Effector memory CD8-positive, alpha-beta T cell (primary cell): ENCODE measurements around the gene PRXL2A.
"Not testable (repeated sequence)": the region's sequence is repeated elsewhere in the genome, so short reads cannot be mapped to it uniquely, and the experiment has no call there.

Source experiments
- ATAC-seq: fragments of 150-1000 bp; cut with Tn5 transposase; replicated peaks from 2 replicates; pipeline ENCODE4 v1.10.0; 2021; ENCODE audit warnings: mild to moderate bottlenecking, moderate library complexity
- DNase-seq, 3 experiments: peaks; one replicate each; pipeline ENCODE4 v3.0.0; 2021
- H3K27ac Mint-ChIP-seq, 2 donors: one replicate each; pipeline ENCODE4 v1.8.0; 2022; ENCODE audit warnings: mild to moderate bottlenecking in 2 of 2, mixed read lengths in 2 of 2, moderate library complexity in 2 of 2
- H3K27me3 Mint-ChIP-seq, 2 donors: one replicate each; pipeline ENCODE4 v1.8.0; 2022; ENCODE audit warnings: mixed read lengths in 2 of 2
- H3K36me3 Mint-ChIP-seq: one replicate; pipeline ENCODE4 v1.8.0; 2022; ENCODE audit warnings: mild to moderate bottlenecking, moderate library complexity, mixed read lengths; ENCODE audit not compliant: insufficient read depth
- H3K4me1 Mint-ChIP-seq, 2 donors: one replicate each; pipeline ENCODE4 v1.8.0; 2022; ENCODE audit warnings: low read depth in 2 of 2, mixed read lengths in 2 of 2
- H3K4me3 Mint-ChIP-seq, 2 donors: one replicate each; pipeline ENCODE4 v1.8.0; 2022; ENCODE audit warnings: mild to moderate bottlenecking in 2 of 2, mixed read lengths in 2 of 2, moderate library complexity in 2 of 2
- H3K9me3 Mint-ChIP-seq, 2 donors: one replicate each; pipeline ENCODE4 v1.8.0; 2022; ENCODE audit warnings: mixed read lengths in 2 of 2

PRXL2A gene

GRCh38 chr10:80415734-80416478 is 7.6 kb downstream of the PRXL2A start:
- no peaks in the 10 kb centered on the region for H3K36me3 Mint-ChIP-seq
- no peaks in the 10 kb centered on the region for H3K9me3 Mint-ChIP-seq
- no peak for DNase-seq
- H3K4me3 Mint-ChIP-seq = no peak overlapping the region
- no peaks in the 10 kb centered on the region for H3K4me1 Mint-ChIP-seq
- H3K27me3 Mint-ChIP-seq = peaks cover 0 to 5% of the 10 kb centered on the region in 2 donors
- no peak overlapping the region for H3K27ac Mint-ChIP-seq
- no peak for ATAC-seq

DNA sequence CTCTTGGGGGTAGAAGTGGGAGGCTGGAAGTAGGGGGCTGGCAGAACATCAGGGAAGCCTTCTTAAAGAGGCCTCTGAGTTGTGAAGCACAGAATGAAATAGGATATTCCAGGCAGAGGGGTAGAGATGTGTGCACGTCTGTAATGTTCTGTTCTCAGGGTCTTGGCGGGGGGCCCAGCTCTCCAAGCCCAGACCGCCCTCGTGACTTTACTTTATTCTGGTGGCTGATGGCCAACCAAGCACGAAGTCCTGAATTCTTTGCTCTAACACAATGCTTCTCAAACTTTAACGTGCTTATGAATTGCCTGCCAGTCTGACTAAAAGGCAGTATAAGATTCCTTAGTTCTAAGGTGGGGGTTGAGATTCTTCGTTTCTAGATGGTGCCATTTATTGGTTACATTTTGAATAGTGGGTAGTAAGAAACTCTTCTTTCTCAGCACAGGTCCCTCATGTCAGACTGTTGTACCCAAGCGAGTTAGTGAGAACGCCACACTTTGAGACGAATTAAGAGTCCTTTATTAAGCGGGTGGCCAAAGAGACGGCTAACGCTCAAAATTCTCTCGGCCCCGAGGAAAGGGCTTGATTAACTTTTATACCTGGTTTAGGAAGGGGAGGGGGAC is 8.2 kb downstream of the PRXL2A start:
- peaks cover 0 to 5% of the 10 kb centered on the region in 2 donors for H3K27me3 Mint-ChIP-seq
- H3K4me1 Mint-ChIP-seq = no peaks in the 10 kb centered on the region
- no peak overlapping the region for H3K4me3 Mint-ChIP-seq
- no peak overlapping the region for H3K27ac Mint-ChIP-seq
- no peaks in the 10 kb centered on the region for H3K36me3 Mint-ChIP-seq
- H3K9me3 Mint-ChIP-seq = no peaks in the 10 kb centered on the region
- ATAC-seq (no peak), DNase-seq (no peak)

- not testable (repeated sequence) for H3K9me3 Mint-ChIP-seq, H3K4me3 Mint-ChIP-seq, H3K27ac Mint-ChIP-seq, DNase-seq, H3K27me3 Mint-ChIP-seq, ATAC-seq, H3K36me3 Mint-ChIP-seq, H3K4me1 Mint-ChIP-seq
These were observed 8.9 kb downstream of the PRXL2A start for GRCh38 chr10:80417256-80417655.

DNA sequence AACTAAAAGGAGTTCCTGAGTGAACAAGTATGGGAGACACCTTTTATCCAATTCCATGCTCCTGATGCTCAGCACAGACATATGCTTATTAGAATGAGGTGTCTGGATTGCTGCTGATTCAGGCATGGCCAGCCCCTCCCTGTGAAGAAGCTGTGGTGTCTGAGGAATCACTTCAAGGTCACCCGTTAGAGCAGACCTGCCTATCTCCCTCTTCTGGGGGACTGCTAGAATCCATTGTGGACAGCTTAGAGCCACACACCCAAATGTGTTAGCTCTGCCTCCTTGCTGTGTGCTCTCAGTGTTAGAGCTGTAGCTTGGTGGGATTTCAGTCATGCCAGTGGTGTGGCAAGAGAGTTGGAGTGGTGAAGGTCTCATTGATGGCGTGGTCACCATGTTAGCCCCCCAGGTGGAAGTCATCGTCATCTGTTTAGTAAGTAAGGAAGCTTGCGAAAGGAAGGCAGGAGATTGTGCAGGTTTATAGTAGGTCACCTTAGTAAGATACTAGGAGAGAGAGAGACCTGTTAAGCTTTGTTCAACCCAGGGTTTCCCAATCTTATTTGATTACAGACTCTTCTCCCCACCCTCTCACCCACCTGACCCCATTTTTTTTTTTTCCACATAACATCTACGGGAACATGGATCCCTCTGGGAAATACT is 12.8 kb downstream of the PRXL2A start:
- H3K36me3 Mint-ChIP-seq = no peaks in the 10 kb centered on the region
- no peaks in the 10 kb centered on the region for H3K4me1 Mint-ChIP-seq
- H3K27ac Mint-ChIP-seq = no peak overlapping the region
- H3K27me3 Mint-ChIP-seq = peaks cover 0 to 5% of the 10 kb centered on the region in 2 donors
- no peaks in the 10 kb centered on the region for H3K9me3 Mint-ChIP-seq
- DNase-seq (no peak), ATAC-seq (no peak)
- H3K4me3 Mint-ChIP-seq = no peak overlapping the region

GRCh38 chr10:80421707-80422536 is 13.6 kb downstream of the PRXL2A start:
- DNase-seq (no peak), ATAC-seq (no peak)
- Mint-ChIP-seq H3K27me3 (peaks cover 0 to 5% of the 10 kb centered on the region in 2 donors), H3K4me3 (no peak overlapping the region), H3K36me3 (no peaks in the 10 kb centered on the region), H3K27ac (no peak overlapping the region), H3K4me1 (no peaks in the 10 kb centered on the region), H3K9me3 (no peaks in the 10 kb centered on the region)

DNA sequence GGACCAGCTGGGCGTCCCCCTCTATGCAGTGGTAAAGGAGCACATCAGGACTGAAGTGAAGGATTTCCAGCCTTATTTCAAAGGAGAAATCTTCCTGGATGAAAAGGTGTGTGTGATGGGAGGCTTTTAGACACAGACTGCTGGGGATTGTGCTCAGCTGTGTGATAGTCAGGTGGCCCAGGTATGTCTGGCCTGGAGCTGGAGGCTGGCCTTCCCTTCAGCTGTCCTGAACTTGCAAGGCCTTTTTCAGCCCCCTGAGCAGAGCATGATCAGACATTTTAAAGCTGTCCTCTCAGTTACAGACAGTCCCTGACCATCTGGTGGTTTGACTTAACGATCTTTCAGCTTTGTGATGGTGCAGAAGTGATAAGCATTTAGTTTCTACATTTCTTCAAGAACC is 17.6 kb downstream of the PRXL2A start:
- Mint-ChIP-seq H3K9me3 (no peaks in the 10 kb centered on the region), H3K36me3 (no peaks in the 10 kb centered on the region), H3K27ac (no peak overlapping the region), H3K4me1 (peaks cover 0 to 3% of the 10 kb centered on the region in 2 donors), H3K27me3 (no peaks in the 10 kb centered on the region), H3K4me3 (no peak overlapping the region)
- ATAC-seq (no peak), DNase-seq (no peak)

GRCh38 chr10:80427541-80427940 is 19.2 kb downstream of the PRXL2A start:
- no peaks in the 10 kb centered on the region for H3K9me3 Mint-ChIP-seq
- H3K36me3 Mint-ChIP-seq = no peaks in the 10 kb centered on the region
- H3K27ac Mint-ChIP-seq = no peak overlapping the region
- DNase-seq (no peak), ATAC-seq (no peak)
- peaks cover 0 to 3% of the 10 kb centered on the region in 2 donors for H3K4me1 Mint-ChIP-seq
- no peaks in the 10 kb centered on the region for H3K27me3 Mint-ChIP-seq
- no peak overlapping the region for H3K4me3 Mint-ChIP-seq

- no peak for DNase-seq
- H3K9me3 Mint-ChIP-seq = no peaks in the 10 kb centered on the region
- H3K27me3 Mint-ChIP-seq = no peaks in the 10 kb centered on the region
- peaks cover 0 to 3% of the 10 kb centered on the region in 2 donors for H3K4me1 Mint-ChIP-seq
- no peak for ATAC-seq
- no peak overlapping the region for H3K4me3 Mint-ChIP-seq
- H3K36me3 Mint-ChIP-seq = no peaks in the 10 kb centered on the region
- H3K27ac Mint-ChIP-seq = no peak overlapping the region
These were observed 21.2 kb downstream of the PRXL2A start for GRCh38 chr10:80429521-80429973.

GRCh38 chr10:80433134-80433533 is 24.8 kb downstream of the PRXL2A start:
- no peak for ATAC-seq
- peaks cover 12 to 19% of the 10 kb centered on the region in 2 donors for H3K27me3 Mint-ChIP-seq
- no peak overlapping the region for H3K27ac Mint-ChIP-seq
- H3K9me3 Mint-ChIP-seq = no peaks in the 10 kb centered on the region
- no peaks in the 10 kb centered on the region for H3K36me3 Mint-ChIP-seq
- H3K4me3 Mint-ChIP-seq = no peak overlapping the region
- H3K4me1 Mint-ChIP-seq = peaks cover 0 to 3% of the 10 kb centered on the region in 2 donors
- no peak for DNase-seq

GRCh38 chr10:80436446-80437098 is 28.2 kb downstream of the PRXL2A start:
- peak overlapping the region in 1 of 2 donors; percentile 14 for H3K27ac Mint-ChIP-seq
- no peaks in the 10 kb centered on the region for H3K4me1 Mint-ChIP-seq
- H3K36me3 Mint-ChIP-seq = no peaks in the 10 kb centered on the region
- DNase-seq (no peak), ATAC-seq (no peak)
- H3K27me3 Mint-ChIP-seq = peaks cover 14 to 27% of the 10 kb centered on the region in 2 donors
- H3K4me3 Mint-ChIP-seq = no peak overlapping the region
- H3K9me3 Mint-ChIP-seq = no peaks in the 10 kb centered on the region

GRCh38 chr10:80437227-80437626 is 28.9 kb downstream of the PRXL2A start:
- Mint-ChIP-seq H3K4me3 (no peak overlapping the region), H3K36me3 (no peaks in the 10 kb centered on the region)

GRCh38 chr10:80441831-80442230 is 33.5 kb downstream of the PRXL2A start:
- Mint-ChIP-seq H3K27me3 (peaks cover 14 to 21% of the 10 kb centered on the region in 2 donors), H3K4me1 (peaks cover 14 to 18% of the 10 kb centered on the region in 2 donors), H3K9me3 (no peaks in the 10 kb centered on the region), H3K27ac (no peak overlapping the region), H3K4me3 (no peak overlapping the region), H3K36me3 (peaks cover 5% of the 10 kb centered on the region)
- DNase-seq (no peak), ATAC-seq (no peak)

More at GRCh38 chr10:80437227-80437626, 28.9 kb downstream of the PRXL2A start:
- ATAC-seq = no peak
- no peaks in the 10 kb centered on the region for H3K9me3 Mint-ChIP-seq
- H3K27ac Mint-ChIP-seq = peak overlapping the region in 1 of 2 donors; percentile 14
- no peaks in the 10 kb centered on the region for H3K4me1 Mint-ChIP-seq
- peaks cover 14 to 27% of the 10 kb centered on the region in 2 donors for H3K27me3 Mint-ChIP-seq
- DNase-seq = no peak

DNA sequence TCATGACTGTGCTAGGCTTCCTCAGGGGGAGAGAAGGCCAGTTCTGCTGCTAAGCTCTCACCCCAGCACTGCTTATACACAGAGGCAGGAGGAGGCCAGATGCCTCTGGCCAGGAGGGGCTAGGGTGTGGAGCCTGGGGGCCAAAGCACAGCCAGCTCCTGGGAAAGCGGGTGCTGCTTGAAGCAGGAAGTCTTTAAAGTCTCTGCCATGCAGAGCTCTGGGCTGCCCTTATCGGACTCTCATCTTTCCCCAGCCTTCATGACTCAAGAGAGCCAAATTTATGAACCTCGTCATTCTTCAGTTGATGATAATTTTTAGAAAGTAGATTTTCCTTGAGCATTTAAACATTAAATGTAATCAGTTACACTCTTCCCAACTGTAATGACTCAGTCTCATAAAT is 34.5 kb downstream of the PRXL2A start:
- DNase-seq (no peak), ATAC-seq (no peak)
- H3K36me3 Mint-ChIP-seq = peaks cover 5% of the 10 kb centered on the region
- peaks cover 4 to 10% of the 10 kb centered on the region in 2 donors for H3K27me3 Mint-ChIP-seq
- H3K27ac Mint-ChIP-seq = no peak overlapping the region
- H3K9me3 Mint-ChIP-seq = no peaks in the 10 kb centered on the region
- H3K4me1 Mint-ChIP-seq = peaks cover 16 to 18% of the 10 kb centered on the region in 2 donors
- no peak overlapping the region for H3K4me3 Mint-ChIP-seq
